CD4-positive, alpha-beta T cell treated with Interleukin-21 for 1 hour (primary cell): ENCODE data around the gene MASP1.
A peak's percentile ranks its signal among the peaks of the same experiment; 100 is the strongest.

Experiments used
- DNase-seq: peaks from one replicate; pipeline ENCODE4 v3.0.0-alpha.2; 2020

MASP1 gene

GRCh38 chr3:187291512-187292132 lies at the start of gene MASP1:
TSS of gene MASP1 (minus strand) at chr3:187291737. CDS start at chr3:187291632, 105 bp downstream.
- no peak for DNase-seq

- DNase-seq, result no peak
Observed at GRCh38 chr3:187340578-187340977, 49.0 kb upstream of the MASP1 start.

- no peak for DNase-seq
Observed at GRCh38 chr3:187336322-187336721, 44.8 kb upstream of the MASP1 start.

- no peak for DNase-seq
Observed at GRCh38 chr3:187334904-187335303, 43.4 kb upstream of the MASP1 start.

GRCh38 chr3:187328691-187329090 lies 37.2 kb upstream of the MASP1 start:
- DNase-seq, result no peak

GRCh38 chr3:187327845-187328244 lies 36.3 kb upstream of the MASP1 start:
- DNase-seq, result no peak

- no peak for DNase-seq
Observed at GRCh38 chr3:187325632-187326031, 34.1 kb upstream of the MASP1 start.

- DNase-seq, result no peak
Observed at GRCh38 chr3:187323091-187323490, 31.6 kb upstream of the MASP1 start.

- no peak for DNase-seq
Observed at GRCh38 chr3:187322291-187322690, 30.8 kb upstream of the MASP1 start.

- no peak for DNase-seq
Observed at GRCh38 chr3:187321766-187322165, 30.2 kb upstream of the MASP1 start.

- DNase-seq, result peak; percentile 58
Observed at GRCh38 chr3:187319699-187320302, 28.3 kb upstream of the MASP1 start.

GRCh38 chr3:187318819-187319616 lies 27.5 kb upstream of the MASP1 start:
- peak; percentile 54 for DNase-seq

- DNase-seq, result no peak
Observed at GRCh38 chr3:187315872-187316271, 24.3 kb upstream of the MASP1 start.

GRCh38 chr3:187314176-187314575 lies 22.6 kb upstream of the MASP1 start:
- DNase-seq, result no peak

GRCh38 chr3:187310954-187311470 lies 19.5 kb upstream of the MASP1 start:
- DNase-seq, result no peak

GRCh38 chr3:187310226-187310625 lies 18.7 kb upstream of the MASP1 start:
- DNase-seq, result no peak

- no peak for DNase-seq
Observed at GRCh38 chr3:187305881-187306280, 14.3 kb upstream of the MASP1 start.

GRCh38 chr3:187299611-187300010 lies 8.1 kb upstream of the MASP1 start:
- no peak for DNase-seq

GRCh38 chr3:187296911-187297310 lies 5.4 kb upstream of the MASP1 start:
- no peak for DNase-seq

- no peak for DNase-seq
Observed at GRCh38 chr3:187296058-187296457, 4.5 kb upstream of the MASP1 start.

GRCh38 chr3:187295316-187296034 lies 3.9 kb upstream of the MASP1 start:
- no peak for DNase-seq

GRCh38 chr3:187293516-187294430 lies 2.2 kb upstream of the MASP1 start:
- DNase-seq, result no peak
